Common myeloid progenitor, CD34-positive (primary cell): ENCODE measurements around the gene NAT10.

Source experiments
- CTCF ChIA-PET: fragments of 350-600 bp; sonication (Branson Sonifier 250); formaldehyde crosslinking; loops from one replicate; lab custom pipeline; 2021; ENCODE audit warnings: antibody characterized with exemption; lab: Charles Lee
- POLR2A ChIA-PET: fragments of 350-600 bp; sonication (Branson Sonifier 250); formaldehyde crosslinking; loops from one replicate; lab custom pipeline; 2021; ENCODE audit warnings: antibody characterized with exemption; lab: Charles Lee
- DNase-seq, 3 donors: peaks; one replicate each; pipeline versions ENCODE4 v3.0.0 to v3.0.0-alpha.2; 2013
- H3K27ac ChIP-seq, 2 experiments: 1 replicate in 1 of 2; 2 replicates in 1 of 2; pipeline ENCODE4 v1.7.0; 2013; ENCODE audit warnings: inconsistent platforms in 2 of 2, low read length in 2 of 2, mild to moderate bottlenecking in 2 of 2, low read depth in 1 of 2, moderate library complexity in 1 of 2; ENCODE audit not compliant: severe bottlenecking in 2 of 2, insufficient read depth in 1 of 2, poor library complexity in 1 of 2
- H3K27me3 ChIP-seq, 5 experiments: replicated peaks in 2 of 5; 1 replicate in 3 of 5; 2 replicates in 2 of 5; pipeline versions ENCODE4 v1.6.1 to v1.7.0; 2013; ENCODE audit warnings: low read length in 4 of 5, mild to moderate bottlenecking in 2 of 5, moderate library complexity in 2 of 5, inconsistent platforms in 1 of 5; ENCODE audit not compliant: insufficient read depth in 5 of 5, control insufficient read depth in 4 of 5
- H3K36me3 ChIP-seq, 4 experiments: 1 replicate in 2 of 4; 2 replicates in 2 of 4; pipeline versions ENCODE4 v1.6.1 to v1.7.0; 2013; ENCODE audit warnings: low read length in 3 of 4, control low read depth in 1 of 4, mild to moderate bottlenecking in 1 of 4; ENCODE audit not compliant: control insufficient read depth in 4 of 4, insufficient read depth in 4 of 4
- H3K4me1 ChIP-seq, 4 experiments: 1 replicate in 3 of 4; 2 replicates in 1 of 4; pipeline versions ENCODE4 v1.6.1 to v1.7.1; 2013; ENCODE audit warnings: low read length in 3 of 4, mild to moderate bottlenecking in 3 of 4, control low read depth in 1 of 4, inconsistent platforms in 1 of 4, moderate library complexity in 1 of 4; ENCODE audit not compliant: control insufficient read depth in 4 of 4, insufficient read depth in 4 of 4; ENCODE audit errors: control extremely low read depth in 1 of 4
- H3K4me3 ChIP-seq, 7 experiments: 1 replicate in 4 of 7; 2 replicates in 3 of 7; pipeline versions ENCODE4 v1.5.1 to v1.7.0; 2013; ENCODE audit warnings: mild to moderate bottlenecking in 7 of 7, low read length in 6 of 7, moderate library complexity in 6 of 7, inconsistent platforms in 2 of 7, low read depth in 2 of 7, control low read depth in 1 of 7; ENCODE audit not compliant: insufficient read depth in 4 of 7, control insufficient read depth in 1 of 7; ENCODE audit errors: extremely low read depth in 1 of 7
- H3K9me3 ChIP-seq, 5 experiments: 1 replicate in 4 of 5; 2 replicates in 1 of 5; pipeline versions ENCODE4 v1.6.1 to v1.7.1; 2013; ENCODE audit warnings: low read length in 4 of 5, mild to moderate bottlenecking in 2 of 5, inconsistent platforms in 1 of 5, low read depth in 1 of 5, moderate library complexity in 1 of 5; ENCODE audit not compliant: control insufficient read depth in 4 of 5, insufficient read depth in 2 of 5; ENCODE audit errors: control extremely low read depth in 1 of 5
- WGBS: methylation state at CpG from one replicate; pipeline ENCODE4 v1.1.5; 2013; ENCODE audit not compliant: insufficient coverage; 5-methylcytosine and 5-hydroxymethylcytosine counted together

NAT10 gene

GRCh38 chr11:34182425-34182824 lies 77.0 kb downstream of the NAT10 start:
- Histone ChIP-seq H3K9me3 (no peaks in the 10 kb centered on the region), H3K4me1 (peaks cover 0 to 9% (median 0%) of the 10 kb centered on the region in 4 experiments), H3K27ac (no peak overlapping the region), H3K27me3 (no peaks in the 10 kb centered on the region), H3K4me3 (no peak overlapping the region), H3K36me3 (no peaks in the 10 kb centered on the region)
- WGBS, result 83% methylated on average over 2 of the region's 2 CpGs
- POLR2A ChIA-PET, result no interaction called here
- CTCF ChIA-PET, result no interaction called here
- no peak for DNase-seq

- H3K27ac ChIP-seq, result no peak overlapping the region
- WGBS, result 91% methylated on average over 12 of the region's 13 CpGs
- CTCF ChIA-PET, result interaction anchor here (1.2 to 5.0 kb wide), 2 partner anchors 8 to 175 kb away, joined by 3 to 30 read pairs; partner anchors contain the start of gene ABTB2
- H3K4me1 ChIP-seq, result peaks cover 0 to 9% (median 0%) of the 10 kb centered on the region in 4 experiments
- no peak overlapping the region for H3K4me3 ChIP-seq
- H3K36me3 ChIP-seq, result no peaks in the 10 kb centered on the region
- no peaks in the 10 kb centered on the region for H3K27me3 ChIP-seq
- DNase-seq, result no peak
- POLR2A ChIA-PET, result no interaction called here
- no peaks in the 10 kb centered on the region for H3K9me3 ChIP-seq
Measured at GRCh38 chr11:34182921-34183685, 77.7 kb downstream of the NAT10 start.

- no peak overlapping the region for H3K4me3 ChIP-seq
- no peak overlapping the region for H3K27ac ChIP-seq
- no peak for DNase-seq
- H3K4me1 ChIP-seq, result peaks cover 0 to 9% (median 0%) of the 10 kb centered on the region in 4 experiments
- CTCF ChIA-PET, result interaction anchor here (1.2 to 5.0 kb wide), 2 partner anchors 9 to 174 kb away, joined by 3 to 30 read pairs; partner anchors contain the start of gene ABTB2
- H3K27me3 ChIP-seq, result no peaks in the 10 kb centered on the region
- no peaks in the 10 kb centered on the region for H3K36me3 ChIP-seq
- WGBS, result 98% methylated on average over 8 of the region's 9 CpGs
- H3K9me3 ChIP-seq, result no peaks in the 10 kb centered on the region
- POLR2A ChIA-PET, result no interaction called here
Measured at GRCh38 chr11:34183848-34184391, 78.5 kb downstream of the NAT10 start.

DNA sequence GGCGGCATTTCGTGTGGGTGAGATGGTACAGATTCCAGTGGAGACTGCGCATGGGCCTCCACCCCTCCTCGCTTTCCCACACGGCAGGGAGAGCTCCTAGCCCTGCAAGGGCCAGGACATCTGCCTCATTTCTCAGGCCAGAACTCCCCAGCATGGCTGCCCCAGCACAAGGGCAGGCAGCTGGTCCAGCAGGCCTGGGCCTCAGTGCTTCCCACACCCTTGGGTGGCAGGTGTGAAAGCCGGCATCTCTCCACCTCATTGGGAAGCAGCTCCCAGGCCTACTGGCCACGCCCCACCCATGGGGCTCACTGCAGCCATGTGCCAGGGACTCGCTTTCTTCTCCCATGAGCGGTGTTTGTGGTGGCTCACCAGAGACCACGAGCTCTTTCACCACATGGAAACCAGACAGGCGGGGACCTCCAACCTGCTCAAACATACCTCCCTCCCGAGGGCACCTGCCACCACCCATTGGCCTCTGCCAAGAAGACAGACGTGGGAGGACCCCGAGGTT lies 79.1 kb downstream of the NAT10 start:
- peaks cover 0 to 9% (median 0%) of the 10 kb centered on the region in 4 experiments for H3K4me1 ChIP-seq
- no peaks in the 10 kb centered on the region for H3K9me3 ChIP-seq
- no peak for DNase-seq
- no peaks in the 10 kb centered on the region for H3K36me3 ChIP-seq
- H3K4me3 ChIP-seq, result no peak overlapping the region
- CTCF ChIA-PET, result interaction anchor here (0.8 to 5.0 kb wide), 3 partner anchors 10 to 174 kb away, joined by 3 to 30 read pairs (median 3); partner anchors contain the start of gene ABTB2
- H3K27me3 ChIP-seq, result no peaks in the 10 kb centered on the region
- no peak overlapping the region for H3K27ac ChIP-seq
- 87% methylated on average over 7 of the region's 14 CpGs for WGBS
- POLR2A ChIA-PET, result no interaction called here

DNA sequence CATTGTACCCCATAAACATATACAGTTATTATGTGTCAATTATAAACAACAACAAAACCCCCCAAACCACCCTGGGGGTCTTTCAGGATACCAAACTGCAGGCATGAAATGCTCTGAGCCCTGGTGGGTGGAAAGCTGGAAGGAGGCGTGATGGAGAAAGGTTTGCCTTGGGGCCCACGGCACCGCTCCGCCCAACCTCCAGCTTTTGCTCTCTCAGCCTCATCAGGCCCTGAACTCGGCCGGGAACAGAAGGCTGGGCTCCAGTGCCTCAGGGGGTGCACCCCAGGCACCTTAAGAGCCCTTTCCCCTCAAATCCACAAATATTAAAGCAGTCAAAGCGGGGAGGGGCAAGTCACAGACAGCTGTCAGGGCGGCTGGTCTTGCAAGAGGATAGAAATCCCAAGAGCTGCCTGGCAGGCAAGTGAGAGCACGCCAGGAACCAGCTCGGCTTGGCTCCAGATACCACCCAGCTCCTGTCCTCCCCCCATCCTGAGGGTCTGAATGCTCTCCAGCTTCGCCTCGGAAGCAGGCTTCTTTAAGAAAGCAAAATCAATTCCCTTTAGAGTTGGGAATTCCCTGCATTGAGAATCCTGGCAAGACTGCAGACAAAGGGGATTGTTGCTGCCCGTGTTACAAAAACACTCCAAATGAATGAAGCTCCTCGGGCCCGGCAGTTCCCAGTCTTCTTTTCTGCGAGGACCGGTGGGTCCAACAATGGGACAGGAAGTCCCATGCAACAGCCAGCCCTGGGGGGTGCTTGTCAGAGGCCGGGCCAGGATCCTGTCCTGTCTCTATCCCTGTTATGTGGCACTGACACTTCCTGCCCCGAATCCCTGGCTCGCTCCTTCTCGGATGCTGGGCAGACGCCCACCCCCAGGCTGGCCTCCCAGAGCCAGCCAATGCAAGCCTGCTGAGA lies 80.8 kb downstream of the NAT10 start:
- Histone ChIP-seq H3K36me3 (no peaks in the 10 kb centered on the region), H3K4me3 (no peak overlapping the region), H3K4me1 (peaks cover 0 to 6% (median 0%) of the 10 kb centered on the region in 4 experiments), H3K27ac (no peak overlapping the region), H3K9me3 (no peaks in the 10 kb centered on the region), H3K27me3 (no peaks in the 10 kb centered on the region)
- ChIA-PET CTCF (interaction anchor here (1.8 to 5.0 kb wide), 2 partner anchors 9 to 12 kb away, joined by 12 to 30 read pairs; no protein-coding TSS in a partner anchor), POLR2A (no interaction called here)
- DNase-seq, result no peak
- WGBS, result 94% methylated on average over 19 of the region's 22 CpGs

DNA sequence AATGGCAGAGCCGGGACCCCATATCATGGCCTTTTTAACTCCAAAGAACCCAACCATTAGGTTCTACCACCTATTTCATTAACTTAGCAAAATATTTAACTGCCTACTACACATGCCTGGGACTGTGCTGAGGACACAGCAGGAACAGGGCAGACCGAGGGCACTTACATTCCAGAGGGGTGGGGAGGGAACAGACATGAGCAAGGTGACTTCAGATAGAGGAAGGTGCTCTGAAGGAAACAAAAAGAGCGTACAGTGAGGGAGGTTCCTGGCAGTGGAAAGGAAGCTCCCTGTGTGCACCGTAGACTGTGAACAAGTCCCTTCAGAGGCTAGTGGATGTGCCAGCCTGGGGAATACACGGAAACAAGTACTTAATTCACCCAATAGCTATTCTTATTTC lies 82.8 kb downstream of the NAT10 start:
- ChIA-PET CTCF (interaction anchor here (1.5 kb wide), 1 partner anchor 9 kb away, joined by 5 read pairs; no protein-coding TSS in a partner anchor), POLR2A (no interaction called here)
- no peak overlapping the region for H3K4me3 ChIP-seq

More for the DNA sequence above, 82.8 kb downstream of the NAT10 start:
- Histone ChIP-seq H3K9me3 (no peaks in the 10 kb centered on the region), H3K4me1 (peaks cover 0 to 3% (median 0%) of the 10 kb centered on the region in 4 experiments), H3K27ac (no peak overlapping the region), H3K27me3 (no peaks in the 10 kb centered on the region), H3K36me3 (no peaks in the 10 kb centered on the region)
- 100% methylated on average over 2 of the region's 5 CpGs for whole genome bisulfite sequencing
- no peak for DNase-seq
